Midbrain (tissue), 1 donor: ENCODE results near the gene KLHL3.

Experiments
- DNase-seq: peaks from one replicate; lab custom pipeline; 2025; lab: John Stamatoyannopoulos, UW

Gene KLHL3

DNA sequence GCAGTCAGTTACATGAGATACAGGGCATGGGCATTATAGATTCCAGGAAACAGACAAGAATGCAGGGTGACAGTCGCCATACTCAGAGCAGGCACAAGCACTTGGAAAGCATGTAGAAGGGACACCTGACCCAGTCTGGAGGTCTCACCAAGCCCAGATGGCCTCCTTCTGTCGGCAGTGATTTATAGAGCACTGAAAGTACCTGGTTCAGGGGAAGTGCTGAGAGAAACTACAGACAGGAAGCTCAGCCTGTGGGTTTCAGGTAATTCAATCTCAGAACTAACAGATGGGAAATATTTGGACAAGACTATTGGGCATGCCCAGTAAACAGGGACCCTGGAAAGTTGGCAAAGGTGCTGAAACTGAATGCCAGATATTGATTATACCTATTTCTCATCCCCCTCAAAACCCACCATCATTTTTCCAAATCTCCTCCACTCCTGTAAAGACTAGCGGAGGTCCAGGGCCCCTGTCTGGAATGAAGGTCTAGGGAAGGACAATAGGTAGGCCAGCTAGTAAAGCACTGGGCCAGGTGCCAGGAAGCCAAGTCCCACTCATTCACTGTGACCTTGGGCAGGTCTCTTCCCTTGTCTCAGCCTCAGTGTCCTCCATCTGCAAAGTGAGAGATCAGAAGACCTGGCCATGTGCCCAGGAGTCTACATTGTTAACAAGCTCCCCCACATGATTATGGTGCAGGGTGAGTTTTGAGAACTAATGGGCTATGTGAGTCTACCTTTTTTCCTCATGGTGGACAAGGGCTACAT, 26.9 kb downstream of the KLHL3 start:
- no peak for DNase-seq

GRCh38 chr5:137708062-137708461, 27.8 kb downstream of the KLHL3 start:
- no peak for DNase-seq

DNA sequence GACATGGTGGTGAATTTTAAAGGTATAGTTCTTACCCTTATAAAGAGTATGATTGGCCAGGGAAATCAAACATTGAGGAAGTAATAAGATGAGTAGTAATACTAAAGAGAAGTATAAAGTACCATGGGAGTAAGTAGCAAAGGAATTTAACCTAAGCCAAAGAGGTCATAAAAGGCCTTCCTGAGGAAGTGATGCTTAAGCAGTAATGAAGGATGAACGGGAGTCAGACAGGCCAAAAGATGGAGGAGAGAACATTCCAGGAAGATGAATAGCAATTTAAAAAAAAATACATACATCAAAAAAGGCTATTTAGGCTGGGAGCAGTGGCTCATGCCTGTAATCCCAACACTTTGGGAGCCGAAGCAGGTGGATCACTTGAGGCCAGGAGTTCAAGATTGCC, 29.0 kb downstream of the KLHL3 start:
- no peak for DNase-seq

GRCh38 chr5:137705106-137705505, 30.8 kb downstream of the KLHL3 start:
- DNase-seq, result no peak

DNA sequence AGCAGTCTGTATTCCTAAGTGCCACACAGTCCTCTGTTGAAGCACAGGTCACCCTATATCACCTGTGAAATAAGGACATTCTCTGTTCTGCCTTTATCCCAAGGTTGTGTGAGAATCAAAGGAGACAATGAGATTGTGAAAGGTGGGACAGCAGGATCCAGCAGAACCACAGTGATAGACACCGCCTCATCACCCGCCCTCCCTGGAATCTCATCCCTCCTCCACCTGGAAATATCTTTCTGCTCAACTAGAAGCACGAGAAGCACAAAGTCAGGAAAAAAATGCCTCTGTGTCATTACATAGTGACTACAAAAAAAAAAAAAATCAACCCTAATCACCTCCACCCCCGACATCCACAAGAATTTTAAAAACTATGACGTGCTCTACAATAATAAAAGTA, 32.3 kb downstream of the KLHL3 start:
- no peak for DNase-seq

GRCh38 chr5:137700282-137700680, 35.6 kb downstream of the KLHL3 start:
- no peak for DNase-seq

- no peak for DNase-seq
These were observed 36.3 kb downstream of the KLHL3 start for GRCh38 chr5:137699336-137700281.

- no peak for DNase-seq
These were observed 39.4 kb downstream of the KLHL3 start for GRCh38 chr5:137696481-137696880.

- DNase-seq, result no peak
These were observed 40.0 kb downstream of the KLHL3 start for GRCh38 chr5:137695651-137696428.

GRCh38 chr5:137693951-137694721, 41.8 kb downstream of the KLHL3 start:
- DNase-seq, result no peak

- no peak for DNase-seq
These were observed 42.5 kb downstream of the KLHL3 start for GRCh38 chr5:137693307-137693950.

DNA sequence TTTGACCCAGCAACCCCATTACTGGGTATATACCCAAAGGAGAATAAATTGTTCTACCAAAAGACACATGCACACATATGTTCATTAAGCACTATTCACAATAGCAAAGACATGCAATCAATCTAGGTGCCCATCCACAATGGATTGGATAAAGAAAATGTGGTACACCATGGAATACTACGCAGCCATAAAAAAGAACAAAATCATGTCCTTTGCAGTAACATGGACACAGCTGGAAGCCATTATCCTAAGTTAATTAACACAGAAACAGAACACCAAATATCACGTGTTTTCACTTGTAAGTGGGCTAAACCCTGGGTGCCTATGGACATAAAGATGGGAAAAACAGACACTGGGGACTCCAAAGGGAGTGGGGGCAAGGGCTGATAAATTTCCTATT, 46.6 kb downstream of the KLHL3 start:
- DNase-seq, result no peak

DNA sequence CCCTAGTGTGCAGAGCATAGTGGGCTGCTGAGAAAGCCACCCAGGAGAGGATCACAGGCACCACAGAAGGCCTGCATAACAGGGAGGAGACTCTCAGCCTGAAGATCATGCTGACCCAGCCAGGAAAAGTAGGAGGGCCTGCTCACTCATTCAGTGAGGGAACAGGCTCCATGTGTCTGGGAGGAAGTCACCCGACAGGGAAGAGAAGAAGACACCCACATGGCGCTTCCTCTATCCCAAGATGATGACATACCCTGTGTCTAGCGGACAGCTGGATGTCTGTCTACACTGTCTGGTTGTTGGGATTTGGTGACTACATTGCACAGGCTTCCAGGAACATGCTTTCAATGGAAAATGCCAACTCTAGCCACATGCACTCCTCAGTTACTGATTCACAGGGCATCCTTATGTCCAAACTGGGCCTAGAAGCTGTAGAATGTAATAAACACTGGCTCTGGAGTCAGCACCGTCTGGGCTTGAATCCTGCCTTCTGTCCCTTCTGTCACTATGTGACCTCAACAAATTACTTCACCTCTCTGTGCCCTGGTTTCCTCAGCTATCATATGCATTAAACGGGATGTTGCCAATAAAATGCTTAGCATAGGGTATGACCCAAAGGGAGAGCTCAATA, 47.6 kb downstream of the KLHL3 start:
- DNase-seq, result no peak

GRCh38 chr5:137684761-137685160, 51.1 kb downstream of the KLHL3 start:
- no peak for DNase-seq

DNA sequence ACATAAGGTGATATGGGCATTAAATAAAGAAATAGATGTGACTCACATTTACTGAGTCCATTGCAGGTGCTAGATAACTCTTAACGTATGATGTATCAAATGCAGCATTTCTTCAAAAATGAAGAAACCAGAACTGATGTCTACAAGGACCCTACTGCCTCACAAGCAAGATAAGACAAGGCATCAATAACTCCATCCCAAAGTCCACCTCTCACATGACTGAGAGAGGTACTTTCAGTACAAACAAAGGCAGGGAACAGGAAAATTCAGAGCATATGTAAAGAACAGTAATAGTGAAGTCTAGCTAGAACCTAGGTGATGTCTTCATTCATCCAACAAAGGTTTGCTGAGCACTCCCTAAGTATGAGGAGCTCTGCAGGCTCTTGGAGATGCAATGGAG, 54.7 kb downstream of the KLHL3 start:
- no peak for DNase-seq

GRCh38 chr5:137679910-137680309, 56.0 kb downstream of the KLHL3 start:
- DNase-seq, result no peak

- DNase-seq, result no peak
These were observed 56.7 kb downstream of the KLHL3 start for GRCh38 chr5:137679195-137679594.

DNA sequence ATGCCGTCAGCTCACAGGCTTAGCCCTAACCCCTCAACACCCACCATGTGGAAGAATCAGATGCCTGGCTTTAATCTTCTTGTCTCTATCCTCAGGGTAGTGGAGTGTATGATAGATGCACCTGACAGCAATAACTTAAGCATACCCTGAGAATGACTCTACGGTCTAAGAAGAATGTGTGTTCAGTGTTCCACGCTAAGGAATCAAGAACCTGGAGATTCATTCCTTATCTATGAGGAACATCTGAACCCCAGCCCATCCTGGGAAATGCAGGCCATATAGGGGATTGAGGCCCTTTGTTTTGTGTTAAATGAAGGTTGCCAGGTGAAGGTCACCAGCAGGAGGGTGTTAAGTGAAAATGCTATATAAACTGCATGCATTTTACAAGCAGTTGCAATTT, 63.0 kb downstream of the KLHL3 start:
- no peak for DNase-seq

GRCh38 chr5:137672001-137672400, 63.9 kb downstream of the KLHL3 start:
- DNase-seq, result no peak

DNA sequence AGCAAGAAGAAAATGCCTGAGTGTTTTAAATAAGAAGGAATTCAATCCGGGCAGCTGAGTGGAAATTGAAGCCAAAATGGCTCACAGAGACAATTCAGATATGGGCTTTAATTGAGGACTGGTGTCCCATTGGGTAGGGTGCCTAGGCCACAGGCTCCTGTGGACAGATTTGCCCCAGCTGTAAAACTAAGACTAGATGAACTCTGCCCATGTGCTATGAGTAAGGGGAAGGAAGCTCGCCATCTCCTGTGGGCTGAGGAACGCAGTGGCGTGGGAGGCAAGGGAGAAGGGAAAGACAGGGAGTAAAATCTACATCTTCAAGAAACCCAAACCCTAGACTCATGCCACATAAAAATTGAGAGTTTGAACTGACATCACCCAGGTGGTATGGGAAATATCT, 66.1 kb downstream of the KLHL3 start:
- DNase-seq, result no peak

DNA sequence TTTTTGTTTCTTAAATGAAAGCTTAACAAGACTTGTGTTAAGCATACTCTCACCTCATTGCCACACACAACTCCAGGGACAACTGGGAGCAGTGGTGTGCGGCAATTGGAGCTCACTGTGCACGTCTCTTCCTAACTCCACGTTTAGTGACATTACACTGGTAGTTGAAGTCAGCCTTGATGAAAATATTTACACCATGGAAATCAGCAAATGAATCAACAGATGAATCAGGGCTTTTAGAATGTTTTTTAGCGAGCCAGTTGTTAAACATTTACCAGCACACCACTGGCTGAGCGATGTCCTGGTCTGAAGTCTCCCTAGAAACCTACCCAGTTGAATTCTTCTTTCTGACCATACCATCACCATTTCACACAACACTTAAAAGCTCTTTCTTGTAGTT, 67.3 kb downstream of the KLHL3 start:
- DNase-seq, result no peak
